Neural cell (in vitro differentiated cells): ENCODE results near the gene CPVL. TPM values are rescaled to one million over a fixed set of nuclear protein-coding genes. Genes with fewer than 3 reads are reported as not detected.

Experiments used
- H2AFZ ChIP-seq: fragments of 200-600, 300-800 bp; sonication (generic), shearing (Covaris generic); 2 replicates; pipeline ENCODE4 v1.6.0; 2014; ENCODE audit warnings: low read depth, mild to moderate bottlenecking, antibody characterized with exemption, low read length, moderate library complexity
- H3F3A ChIP-seq: fragments of 200-600 bp; shearing (Covaris generic); 2 replicates; pipeline ENCODE4 v1.6.1; 2016; ENCODE audit warnings: mild to moderate bottlenecking, moderate library complexity, mixed read lengths, antibody characterized with exemption, low read length; ENCODE audit not compliant: insufficient read depth, poor library complexity, severe bottlenecking
- H3K27ac ChIP-seq: fragments of 200-600, 300-800 bp; sonication (generic), shearing (Covaris generic); 2 replicates; pipeline ENCODE4 v1.5.1; 2014; ENCODE audit warnings: mild to moderate bottlenecking, low read length, moderate library complexity
- H3K27me3 ChIP-seq: fragments of 300-800, 200-600 bp; sonication (generic), shearing (Covaris generic); 2 replicates; pipeline ENCODE4 v1.6.0; 2014; ENCODE audit warnings: mild to moderate bottlenecking, low read depth, low read length, moderate library complexity; ENCODE audit not compliant: insufficient read depth
- H3K36me3 ChIP-seq: fragments of 300-800, 200-600 bp; sonication (generic), shearing (Covaris generic); 2 replicates; pipeline ENCODE4 v1.5.1; 2014; ENCODE audit warnings: mild to moderate bottlenecking, antibody characterized with exemption, low read length, moderate library complexity; ENCODE audit not compliant: insufficient read depth
- H3K4me2 ChIP-seq: fragments of 300-800, 200-600 bp; sonication (generic), shearing (Covaris generic); 2 replicates; pipeline ENCODE4 v1.6.0; 2014; ENCODE audit warnings: mild to moderate bottlenecking, low read length
- H3K4me3 ChIP-seq: fragments of 300-800, 200-600 bp; sonication (generic), shearing (Covaris generic); 2 replicates; pipeline ENCODE4 v1.5.1; 2014; ENCODE audit warnings: mild to moderate bottlenecking, low read length, moderate library complexity
- H3K79me2 ChIP-seq: fragments of 200-600 bp; shearing (Covaris generic); replicated peaks from 2 replicates; pipeline ENCODE4 v1.6.0; 2014; ENCODE audit warnings: mild to moderate bottlenecking, low read length, moderate library complexity; ENCODE audit not compliant: insufficient read depth
- H3K9ac ChIP-seq: fragments of 300-800, 200-600 bp; sonication (generic), shearing (Covaris generic); 2 replicates; pipeline ENCODE4 v1.6.1; 2016; ENCODE audit warnings: mild to moderate bottlenecking, low read length, mixed read lengths
- H3K9me2 ChIP-seq: fragments of 200-600 bp; shearing (Covaris generic); 2 replicates; pipeline ENCODE4 v1.6.1; 2016; ENCODE audit warnings: mild to moderate bottlenecking, low read length, mixed read lengths; ENCODE audit not compliant: insufficient read depth
- H3K9me3 ChIP-seq: fragments of 200-600, 300-800 bp; sonication (generic), shearing (Covaris generic); 2 replicates; pipeline ENCODE4 v1.6.1; 2016; ENCODE audit warnings: mild to moderate bottlenecking, mixed run types, low read length, moderate library complexity, mixed read lengths
- H4K20me1 ChIP-seq: fragments of 200-600 bp; shearing (Covaris generic); 2 replicates; pipeline ENCODE4 v1.6.1; 2016; ENCODE audit warnings: mild to moderate bottlenecking, mixed run types; ENCODE audit not compliant: insufficient read depth
- CTCF ChIP-seq: fragments of 450-650 bp; IDR thresholded peaks from 2 replicates; pipeline ENCODE4 v1.5.1; 2014; ENCODE audit warnings: antibody characterized with exemption, mild to moderate bottlenecking, moderate library complexity; ENCODE audit not compliant: poor library complexity, severe bottlenecking
- EP300 ChIP-seq: fragments of 450-650 bp; conservative IDR thresholded peaks from 2 replicates; pipeline ENCODE4 v1.6.1; 2014; ENCODE audit warnings: antibody characterized with exemption, mild to moderate bottlenecking, moderate library complexity; ENCODE audit not compliant: poor library complexity, severe bottlenecking
- EZH2 ChIP-seq: fragments of 200-600, 300-800 bp; shearing (Covaris generic), sonication (generic); IDR thresholded peaks from 2 replicates; pipeline ENCODE4 v1.6.1; 2014; ENCODE audit warnings: antibody characterized with exemption, low read length, borderline replicate concordance, mild to moderate bottlenecking; ENCODE audit not compliant: insufficient read depth, poor library complexity, severe bottlenecking
- MXI1 ChIP-seq: fragments of 450-650 bp; conservative IDR thresholded peaks from 2 replicates; pipeline ENCODE4 v1.6.1; 2014; ENCODE audit warnings: antibody characterized with exemption, mild to moderate bottlenecking; ENCODE audit not compliant: poor library complexity, severe bottlenecking
- POLR2AphosphoS5 ChIP-seq: IDR thresholded peaks from 2 replicates; pipeline ENCODE4 v1.6.1; 2012
- RAD21 ChIP-seq: fragments of 450-650 bp; conservative IDR thresholded peaks from 2 replicates; pipeline ENCODE4 v1.6.1; 2014; ENCODE audit warnings: antibody characterized with exemption, mild to moderate bottlenecking, moderate library complexity
- REST ChIP-seq: IDR thresholded peaks from 2 replicates; pipeline ENCODE4 v1.6.1; 2012; ENCODE audit warnings: borderline replicate concordance
- SMC3 ChIP-seq: fragments of 450-650 bp; conservative IDR thresholded peaks from 2 replicates; pipeline ENCODE4 v1.6.1; 2014; ENCODE audit warnings: antibody characterized with exemption, mild to moderate bottlenecking, moderate library complexity; ENCODE audit not compliant: poor library complexity
- TAF1 ChIP-seq: IDR thresholded peaks from 2 replicates; pipeline ENCODE4 v1.6.1; 2012; ENCODE audit warnings: low read depth
- polyA plus RNA-seq: library from polyadenylated mRNA; depleted of rRNA; stranded (reverse); fragments of >200 nt; gene quantifications from 2 replicates; pipeline ENCODE4 v1.2.3, GENCODE V29; 2014

CPVL gene
- polyA plus RNA-seq, 1 donor from 2014 or later = 13.0 TPM

- Histone ChIP-seq H3K9ac (no peak overlapping the region), H3K36me3 (no peaks in the 10 kb centered on the region), H3K9me3 (no peaks in the 10 kb centered on the region), H3F3A (no peaks in the 10 kb centered on the region), H4K20me1 (no peaks in the 10 kb centered on the region), H3K27ac (no peak overlapping the region), H2AFZ (no peak overlapping the region), H3K4me2 (no peak overlapping the region), H3K27me3 (no peaks in the 10 kb centered on the region), H3K79me2 (no peaks in the 10 kb centered on the region), H3K9me2 (no peaks in the 10 kb centered on the region), H3K4me3 (no peak overlapping the region)
- TF ChIP-seq SMC3 = no peak
- TF ChIP-seq EP300 = no peak
- no peak for TF ChIP-seq TAF1
- no peak for TF ChIP-seq CTCF
- TF ChIP-seq POLR2AphosphoS5 = no peak
- TF ChIP-seq RAD21 = no peak
- no peak for TF ChIP-seq MXI1
- no peak for TF ChIP-seq REST
- TF ChIP-seq EZH2 = no peak
Observed at GRCh38 chr7:28992798-28993197, 153.5 kb downstream of the CPVL start.

- H3K4me3 ChIP-seq = no peak overlapping the region
- no peaks in the 10 kb centered on the region for H4K20me1 ChIP-seq
- no peak overlapping the region for H3K4me2 ChIP-seq
- no peaks in the 10 kb centered on the region for H3F3A ChIP-seq
- no peaks in the 10 kb centered on the region for H3K9me2 ChIP-seq
- no peak overlapping the region for H3K9ac ChIP-seq
- H3K36me3 ChIP-seq = no peaks in the 10 kb centered on the region
- TF ChIP-seq TAF1 = no peak
- no peak for TF ChIP-seq EZH2
- no peak for TF ChIP-seq EP300
- TF ChIP-seq MXI1 = no peak
- TF ChIP-seq POLR2AphosphoS5 = no peak
- TF ChIP-seq RAD21 = no peak
- TF ChIP-seq SMC3 = no peak
- no peak for TF ChIP-seq CTCF
- TF ChIP-seq REST = no peak
- H2AFZ ChIP-seq = no peak overlapping the region
- no peaks in the 10 kb centered on the region for H3K79me2 ChIP-seq
- H3K9me3 ChIP-seq = no peaks in the 10 kb centered on the region
- H3K27ac ChIP-seq = no peak overlapping the region
- H3K27me3 ChIP-seq = no peaks in the 10 kb centered on the region
Observed at GRCh38 chr7:28990200-28990960, 156.0 kb downstream of the CPVL start.
